Duodenal mucosa (tissue), 2 donors: ENCODE data around the gene GNAS-AS1.

Experiments used
- H3K27ac ChIP-seq: one replicate; pipeline ENCODE4 v1.7.0; 2013; ENCODE audit warnings: low read depth, low read length
- H3K27me3 ChIP-seq, 2 donors: one replicate each; pipeline ENCODE4 v1.7.0; 2013; ENCODE audit warnings: low read length in 2 of 2, control low read depth in 1 of 2; ENCODE audit not compliant: insufficient read depth in 2 of 2, control insufficient read depth in 1 of 2
- H3K36me3 ChIP-seq, 2 donors: one replicate each; pipeline ENCODE4 v1.7.0; 2013; ENCODE audit warnings: low read length in 2 of 2, control low read depth in 1 of 2; ENCODE audit not compliant: insufficient read depth in 2 of 2, control insufficient read depth in 1 of 2
- H3K4me1 ChIP-seq, 2 donors: one replicate each; pipeline ENCODE4 v1.7.0; 2013; ENCODE audit warnings: low read length in 2 of 2, control low read depth in 1 of 2; ENCODE audit not compliant: insufficient read depth in 2 of 2, control insufficient read depth in 1 of 2
- H3K4me3 ChIP-seq, 2 donors: one replicate each; pipeline ENCODE4 v1.7.0; 2013; ENCODE audit warnings: low read length in 2 of 2, low read depth in 1 of 2
- H3K9ac ChIP-seq, 2 donors: one replicate each; pipeline ENCODE4 v1.7.0; 2013; ENCODE audit warnings: low read length in 2 of 2, low read depth in 1 of 2
- H3K9me3 ChIP-seq, 2 donors: one replicate each; pipeline ENCODE4 v1.7.0; 2013; ENCODE audit warnings: low read length in 2 of 2, control low read depth in 1 of 2; ENCODE audit not compliant: control insufficient read depth in 1 of 2

The GNAS-AS1 gene

GRCh38 chr20:58875541-58876134 lies 24.9 kb upstream of the GNAS-AS1 start:
- Histone ChIP-seq H3K27me3 (no peaks in the 10 kb centered on the region), H3K36me3 (no peaks in the 10 kb centered on the region), H3K9ac (no peak overlapping the region), H3K9me3 (no peaks in the 10 kb centered on the region), H3K4me1 (no peaks in the 10 kb centered on the region), H3K27ac (no peak overlapping the region), H3K4me3 (no peak overlapping the region)

DNA sequence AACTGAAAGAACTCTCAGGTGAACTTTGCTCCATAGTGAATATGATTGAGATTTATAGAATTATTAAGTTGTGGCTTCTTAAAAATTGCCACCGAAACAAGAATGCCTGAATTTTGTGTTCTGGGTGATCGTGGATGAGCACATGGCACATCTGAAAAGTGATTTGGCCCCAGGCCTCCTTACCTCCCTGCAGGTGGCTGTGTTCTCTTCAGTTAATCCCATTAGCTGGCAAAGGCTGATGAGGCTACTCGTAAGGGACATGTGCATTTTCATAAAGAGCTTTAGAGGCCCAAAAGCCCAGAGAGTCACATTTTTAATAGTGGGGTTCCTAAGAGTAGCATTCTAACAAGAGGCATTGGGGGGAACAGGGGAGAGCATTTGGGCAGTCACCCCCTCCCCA lies 24.4 kb upstream of the GNAS-AS1 start:
- no peaks in the 10 kb centered on the region for H3K9me3 ChIP-seq
- no peaks in the 10 kb centered on the region for H3K27me3 ChIP-seq
- H3K4me3 ChIP-seq, result no peak overlapping the region
- no peaks in the 10 kb centered on the region for H3K4me1 ChIP-seq
- no peak overlapping the region for H3K27ac ChIP-seq
- H3K9ac ChIP-seq, result no peak overlapping the region
- no peaks in the 10 kb centered on the region for H3K36me3 ChIP-seq

GRCh38 chr20:58874469-58874868 lies 23.8 kb upstream of the GNAS-AS1 start:
- Histone ChIP-seq H3K27me3 (no peaks in the 10 kb centered on the region), H3K27ac (no peak overlapping the region), H3K4me3 (no peak overlapping the region), H3K36me3 (no peaks in the 10 kb centered on the region), H3K9me3 (no peaks in the 10 kb centered on the region), H3K4me1 (no peaks in the 10 kb centered on the region), H3K9ac (no peak overlapping the region)

GRCh38 chr20:58871533-58872102 lies 20.9 kb upstream of the GNAS-AS1 start:
- H3K36me3 ChIP-seq, result no peaks in the 10 kb centered on the region
- no peak overlapping the region for H3K9ac ChIP-seq
- no peak overlapping the region for H3K4me3 ChIP-seq
- H3K4me1 ChIP-seq, result no peaks in the 10 kb centered on the region
- H3K27ac ChIP-seq, result no peak overlapping the region
- no peaks in the 10 kb centered on the region for H3K9me3 ChIP-seq
- no peaks in the 10 kb centered on the region for H3K27me3 ChIP-seq

DNA sequence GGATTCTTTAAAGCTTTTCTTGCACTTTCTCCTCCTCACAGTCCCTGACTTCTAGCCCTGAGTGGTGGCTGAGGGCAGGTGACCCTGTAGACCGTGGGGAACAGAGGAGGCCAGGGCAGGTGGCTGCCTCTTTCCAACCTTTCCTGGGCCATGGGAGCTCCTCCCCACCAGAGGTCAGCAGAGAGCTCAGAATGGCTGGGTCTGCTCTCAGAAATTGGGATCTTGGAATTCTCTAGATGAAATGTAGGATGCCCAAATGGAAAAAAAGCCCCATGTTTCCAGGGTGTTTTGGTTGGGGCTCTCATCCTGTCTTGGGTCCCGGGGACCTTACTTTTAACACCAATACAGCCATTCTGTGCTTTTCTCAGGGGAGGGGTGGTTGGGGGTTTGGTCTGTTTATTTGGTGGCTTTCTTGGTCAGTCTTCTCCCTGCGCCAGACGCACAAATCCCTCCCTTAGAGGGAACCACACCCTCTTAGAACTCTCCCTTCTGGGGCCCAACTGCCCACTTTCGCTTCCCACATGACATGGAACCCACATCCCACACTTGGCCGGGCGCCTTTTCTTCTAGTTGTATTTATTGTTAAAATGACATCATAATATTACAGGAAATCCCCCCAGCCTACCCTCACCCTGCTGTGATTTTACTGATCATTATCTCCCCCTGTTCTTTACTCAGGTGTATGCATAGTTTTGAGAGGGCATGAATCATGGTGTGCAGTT lies 19.8 kb upstream of the GNAS-AS1 start:
- Histone ChIP-seq H3K27ac (no peak overlapping the region), H3K4me3 (no peak overlapping the region), H3K9ac (no peak overlapping the region), H3K27me3 (no peaks in the 10 kb centered on the region), H3K36me3 (no peaks in the 10 kb centered on the region), H3K9me3 (no peaks in the 10 kb centered on the region), H3K4me1 (no peaks in the 10 kb centered on the region)

DNA sequence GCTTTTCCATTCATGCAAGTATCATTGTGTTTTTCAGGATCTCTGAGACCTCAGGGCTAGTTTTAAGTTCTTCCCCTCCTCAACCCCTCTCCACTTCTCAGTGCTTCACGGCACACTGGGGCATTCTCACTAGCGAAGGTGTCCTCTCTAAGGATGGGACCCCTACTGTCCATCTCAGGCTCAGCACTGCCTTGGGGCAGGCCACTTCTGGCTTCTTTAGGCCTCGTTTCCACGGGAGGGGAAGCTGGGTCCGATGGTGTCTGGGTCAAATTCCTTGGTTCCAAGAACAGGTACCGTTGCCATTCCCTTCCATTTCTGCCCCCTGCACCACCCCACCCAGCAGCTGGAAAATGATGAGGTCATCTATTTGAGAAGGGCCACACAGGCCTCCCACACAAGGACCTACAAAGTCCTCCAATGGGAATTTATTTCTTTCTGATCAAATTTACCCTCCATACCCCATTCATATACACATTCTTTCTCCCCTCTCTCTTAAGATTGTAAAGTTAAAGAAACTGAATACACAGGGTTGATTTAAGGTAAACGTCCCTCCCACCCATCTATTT lies 19.0 kb upstream of the GNAS-AS1 start:
- H3K36me3 ChIP-seq, result no peaks in the 10 kb centered on the region
- no peaks in the 10 kb centered on the region for H3K4me1 ChIP-seq
- H3K9ac ChIP-seq, result no peak overlapping the region
- no peak overlapping the region for H3K27ac ChIP-seq
- H3K9me3 ChIP-seq, result no peaks in the 10 kb centered on the region
- no peak overlapping the region for H3K4me3 ChIP-seq
- no peaks in the 10 kb centered on the region for H3K27me3 ChIP-seq

- H3K4me1 ChIP-seq, result no peaks in the 10 kb centered on the region
- no peaks in the 10 kb centered on the region for H3K27me3 ChIP-seq
- no peak overlapping the region for H3K27ac ChIP-seq
- no peak overlapping the region for H3K4me3 ChIP-seq
- no peaks in the 10 kb centered on the region for H3K9me3 ChIP-seq
- H3K9ac ChIP-seq, result no peak overlapping the region
- H3K36me3 ChIP-seq, result no peaks in the 10 kb centered on the region
These were observed 18.1 kb upstream of the GNAS-AS1 start for GRCh38 chr20:58868795-58869194.

GRCh38 chr20:58867211-58867610 lies 16.5 kb upstream of the GNAS-AS1 start:
- no peak overlapping the region for H3K4me3 ChIP-seq
- no peak overlapping the region for H3K9ac ChIP-seq
- H3K36me3 ChIP-seq, result no peaks in the 10 kb centered on the region
- H3K27ac ChIP-seq, result no peak overlapping the region
- no peaks in the 10 kb centered on the region for H3K9me3 ChIP-seq
- no peaks in the 10 kb centered on the region for H3K27me3 ChIP-seq
- no peaks in the 10 kb centered on the region for H3K4me1 ChIP-seq

DNA sequence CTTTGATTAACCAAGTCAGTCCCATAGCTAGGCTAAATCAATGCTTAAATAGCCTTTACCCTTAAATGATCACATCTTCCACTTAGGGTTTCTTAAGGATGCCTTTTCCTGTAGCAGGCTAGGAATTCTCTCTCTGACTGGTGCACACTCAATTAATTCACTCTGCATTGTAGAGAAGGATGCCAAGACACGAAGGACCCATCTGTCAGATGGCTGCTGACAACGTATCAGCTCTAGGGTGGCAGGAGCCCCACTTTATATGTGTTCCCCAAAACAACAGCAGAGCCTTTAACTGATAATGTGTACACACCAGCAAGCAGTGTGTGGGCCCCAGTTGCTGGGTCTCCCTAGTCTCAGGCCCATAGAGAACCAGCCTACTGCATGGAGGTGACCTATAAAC lies 15.1 kb upstream of the GNAS-AS1 start:
- no peak overlapping the region for H3K27ac ChIP-seq
- H3K27me3 ChIP-seq, result peaks cover 0 to 2% of the 10 kb centered on the region in 2 donors
- H3K9ac ChIP-seq, result no peak overlapping the region
- H3K4me1 ChIP-seq, result no peaks in the 10 kb centered on the region
- H3K9me3 ChIP-seq, result no peaks in the 10 kb centered on the region
- no peak overlapping the region for H3K4me3 ChIP-seq
- H3K36me3 ChIP-seq, result no peaks in the 10 kb centered on the region

GRCh38 chr20:58864346-58864745 lies 13.6 kb upstream of the GNAS-AS1 start:
- H3K4me1 ChIP-seq, result no peaks in the 10 kb centered on the region
- H3K9me3 ChIP-seq, result no peaks in the 10 kb centered on the region
- H3K36me3 ChIP-seq, result no peaks in the 10 kb centered on the region

More at GRCh38 chr20:58864346-58864745, 13.6 kb upstream of the GNAS-AS1 start:
- H3K9ac ChIP-seq, result no peak overlapping the region
- peaks cover 0 to 2% of the 10 kb centered on the region in 2 donors for H3K27me3 ChIP-seq
- H3K4me3 ChIP-seq, result no peak overlapping the region
- H3K27ac ChIP-seq, result no peak overlapping the region
